Osteoblast (primary cell): ENCODE data around the gene USP32. TPM values are rescaled to one million over a fixed set of nuclear protein-coding genes. Genes with fewer than 3 reads are reported as not detected.
"Not testable (repeated sequence)": the region's sequence is repeated elsewhere in the genome, so short reads cannot be mapped to it uniquely, and the experiment has no call there.

Experiments
- DNase-seq: peaks from one replicate; pipeline ENCODE4 v3.0.0; 2011; ENCODE audit warnings: low spot score, mixed read lengths; ENCODE audit not compliant: insufficient read length; ENCODE audit errors: missing footprints
- H2AFZ ChIP-seq: 2 replicates; pipeline ENCODE4 v1.6.0; 2011; ENCODE audit warnings: mild to moderate bottlenecking, low read length
- H3K27ac ChIP-seq: 2 replicates; pipeline ENCODE4 v1.5.1; 2011; ENCODE audit warnings: mild to moderate bottlenecking, low read depth, low read length, moderate library complexity
- H3K27me3 ChIP-seq: 2 replicates; pipeline ENCODE4 v1.6.0; 2012; ENCODE audit warnings: mild to moderate bottlenecking, control low read depth, inconsistent platforms, low read length, moderate library complexity; ENCODE audit not compliant: insufficient read depth
- H3K36me3 ChIP-seq: 2 replicates; pipeline ENCODE4 v1.5.1; 2011; ENCODE audit warnings: mild to moderate bottlenecking, low read length, control low read depth, moderate library complexity; ENCODE audit not compliant: insufficient read depth
- H3K4me1 ChIP-seq: 2 replicates; pipeline ENCODE4 v1.5.1; 2011; ENCODE audit warnings: mild to moderate bottlenecking, low read length, control low read depth, moderate library complexity; ENCODE audit not compliant: insufficient read depth
- H3K4me2 ChIP-seq: 2 replicates; pipeline ENCODE4 v1.6.0; 2011; ENCODE audit warnings: mild to moderate bottlenecking, low read length; ENCODE audit not compliant: insufficient read depth
- H3K4me3 ChIP-seq: fragments of 200-600 bp; sonication (generic); 3 replicates; pipeline ENCODE4 v1.5.1; 2012; ENCODE audit warnings: mild to moderate bottlenecking, low read length, inconsistent platforms; ENCODE audit not compliant: insufficient read depth
- H3K79me2 ChIP-seq: 2 replicates; pipeline ENCODE4 v1.6.0; 2012; ENCODE audit warnings: mild to moderate bottlenecking, low read length, control low read depth, inconsistent platforms; ENCODE audit not compliant: insufficient read depth
- H3K9me3 ChIP-seq: 2 replicates; pipeline ENCODE4 v1.5.1; 2011; ENCODE audit warnings: low read depth, low read length, control low read depth
- H4K20me1 ChIP-seq: 2 replicates; pipeline ENCODE4 v1.6.0; 2012; ENCODE audit warnings: mild to moderate bottlenecking, low read length, control low read depth; ENCODE audit not compliant: insufficient read depth
- total RNA-seq: library from RNA; depleted of rRNA; stranded (reverse); fragments of >200 nt; gene quantifications from 2 replicates; pipeline ENCODE4 v1.2.3, GENCODE V29; 2012
- TF ChIP-seq, protein P1 (sequence below): IDR thresholded peaks from 2 replicates; pipeline ENCODE4 v1.5.1; 2011; ENCODE audit warnings: mild to moderate bottlenecking, low read depth, low read length, moderate library complexity; ENCODE audit errors: extremely low read depth

Gene USP32
- total RNA-seq, 1 donor = 99.5 TPM

DNA sequence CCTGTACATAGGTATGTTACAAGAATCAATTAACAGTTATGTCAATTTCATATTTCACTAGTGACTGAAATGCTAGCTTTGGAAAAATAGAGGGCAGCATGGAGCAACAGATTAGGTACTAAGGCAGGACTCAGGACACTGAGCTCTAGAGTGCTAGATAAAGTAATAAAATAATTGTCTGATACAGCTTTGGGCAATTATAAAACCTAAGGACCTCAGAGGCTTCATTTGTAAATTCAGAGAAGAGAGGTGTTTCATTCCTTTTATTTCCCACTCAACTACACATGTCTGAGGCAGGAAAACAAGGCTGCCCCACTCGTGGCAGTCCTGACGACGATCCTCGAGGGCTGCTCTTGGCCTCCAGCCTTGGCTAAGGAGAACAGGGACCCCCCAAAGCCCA, 160.7 kb downstream of the USP32 start:
- H3K4me1 ChIP-seq = peaks cover 7% of the 10 kb centered on the region
- peak; percentile 71 for DNase-seq
- H3K9me3 ChIP-seq = no peaks in the 10 kb centered on the region
- H3K79me2 ChIP-seq = no peaks in the 10 kb centered on the region
- H3K36me3 ChIP-seq = peaks cover 24% of the 10 kb centered on the region
- H3K27me3 ChIP-seq = no peaks in the 10 kb centered on the region
- H3K4me2 ChIP-seq = peak overlapping the region; percentile 55
- H3K4me3 ChIP-seq = no peak overlapping the region
- TF ChIP-seq, protein P1, sequence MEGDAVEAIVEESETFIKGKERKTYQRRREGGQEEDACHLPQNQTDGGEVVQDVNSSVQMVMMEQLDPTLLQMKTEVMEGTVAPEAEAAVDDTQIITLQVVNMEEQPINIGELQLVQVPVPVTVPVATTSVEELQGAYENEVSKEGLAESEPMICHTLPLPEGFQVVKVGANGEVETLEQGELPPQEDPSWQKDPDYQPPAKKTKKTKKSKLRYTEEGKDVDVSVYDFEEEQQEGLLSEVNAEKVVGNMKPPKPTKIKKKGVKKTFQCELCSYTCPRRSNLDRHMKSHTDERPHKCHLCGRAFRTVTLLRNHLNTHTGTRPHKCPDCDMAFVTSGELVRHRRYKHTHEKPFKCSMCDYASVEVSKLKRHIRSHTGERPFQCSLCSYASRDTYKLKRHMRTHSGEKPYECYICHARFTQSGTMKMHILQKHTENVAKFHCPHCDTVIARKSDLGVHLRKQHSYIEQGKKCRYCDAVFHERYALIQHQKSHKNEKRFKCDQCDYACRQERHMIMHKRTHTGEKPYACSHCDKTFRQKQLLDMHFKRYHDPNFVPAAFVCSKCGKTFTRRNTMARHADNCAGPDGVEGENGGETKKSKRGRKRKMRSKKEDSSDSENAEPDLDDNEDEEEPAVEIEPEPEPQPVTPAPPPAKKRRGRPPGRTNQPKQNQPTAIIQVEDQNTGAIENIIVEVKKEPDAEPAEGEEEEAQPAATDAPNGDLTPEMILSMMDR = peak; percentile 57
- no peak overlapping the region for H2AFZ ChIP-seq
- no peaks in the 10 kb centered on the region for H4K20me1 ChIP-seq
- peak overlapping the region; percentile 84 for H3K27ac ChIP-seq

DNA sequence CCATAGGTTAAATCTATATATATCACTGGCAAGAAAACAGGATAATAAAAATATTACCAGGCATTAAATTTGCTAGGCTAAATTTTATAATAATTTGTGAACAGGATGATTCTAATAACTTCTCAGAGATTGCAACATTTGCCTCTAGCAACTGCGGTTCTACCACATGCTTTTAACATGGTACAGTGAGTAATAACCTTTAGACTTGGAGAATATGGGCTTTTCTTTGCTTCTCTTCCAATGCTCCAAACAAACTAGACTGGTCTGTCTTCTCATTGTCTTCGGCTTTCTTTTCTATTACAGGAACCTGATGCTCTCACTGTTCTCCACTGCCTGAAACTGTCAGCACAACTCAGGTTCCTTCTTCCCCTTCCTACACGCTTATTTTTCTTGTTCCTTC, 161.6 kb downstream of the USP32 start:
- Histone ChIP-seq H3K4me1 (peaks cover 7% of the 10 kb centered on the region), H3K79me2 (no peaks in the 10 kb centered on the region), H4K20me1 (no peaks in the 10 kb centered on the region), H2AFZ (no peak overlapping the region), H3K27ac (no peak overlapping the region), H3K36me3 (peaks cover 20% of the 10 kb centered on the region), H3K4me3 (no peak overlapping the region), H3K9me3 (no peaks in the 10 kb centered on the region), H3K27me3 (no peaks in the 10 kb centered on the region), H3K4me2 (no peak overlapping the region)
- no peak for DNase-seq
- TF ChIP-seq, protein P1 = no peak

DNA sequence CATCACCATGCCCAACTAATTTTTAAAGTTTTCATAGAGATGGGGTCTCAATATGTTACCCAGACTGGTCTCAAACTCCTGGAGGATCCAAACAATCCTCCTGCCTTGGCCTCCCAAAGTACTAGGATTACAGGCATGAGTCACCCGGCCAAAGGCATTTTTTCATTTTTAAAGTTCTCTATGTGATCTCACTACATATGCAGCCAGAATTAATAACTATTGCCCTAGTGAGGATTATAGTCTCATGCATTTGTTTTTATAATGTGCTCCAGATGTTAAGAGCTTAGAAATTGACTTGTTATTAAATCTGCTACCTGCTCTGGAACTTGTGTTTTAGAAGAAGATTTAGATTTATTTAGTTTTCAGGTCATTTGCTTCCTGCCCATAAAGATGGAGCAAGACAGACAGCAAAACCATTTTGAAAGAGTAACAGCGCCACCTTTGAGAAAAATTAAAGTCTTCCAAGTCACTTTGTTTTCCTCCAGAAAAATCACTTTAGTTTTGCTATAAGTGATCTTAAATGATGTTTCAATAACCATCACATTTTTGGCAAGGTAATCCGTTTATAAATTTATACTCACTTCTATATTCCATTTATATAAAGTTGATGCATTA, 162.6 kb downstream of the USP32 start:
- Histone ChIP-seq H3K36me3 (peaks cover 24% of the 10 kb centered on the region), H3K9me3 (no peaks in the 10 kb centered on the region), H2AFZ (no peak overlapping the region), H4K20me1 (no peaks in the 10 kb centered on the region), H3K27me3 (no peaks in the 10 kb centered on the region), H3K4me3 (no peak overlapping the region), H3K4me2 (no peak overlapping the region), H3K27ac (no peak overlapping the region), H3K4me1 (peaks cover 7% of the 10 kb centered on the region), H3K79me2 (no peaks in the 10 kb centered on the region)
- TF ChIP-seq, protein P1 = no peak
- DNase-seq = peak; percentile 38

DNA sequence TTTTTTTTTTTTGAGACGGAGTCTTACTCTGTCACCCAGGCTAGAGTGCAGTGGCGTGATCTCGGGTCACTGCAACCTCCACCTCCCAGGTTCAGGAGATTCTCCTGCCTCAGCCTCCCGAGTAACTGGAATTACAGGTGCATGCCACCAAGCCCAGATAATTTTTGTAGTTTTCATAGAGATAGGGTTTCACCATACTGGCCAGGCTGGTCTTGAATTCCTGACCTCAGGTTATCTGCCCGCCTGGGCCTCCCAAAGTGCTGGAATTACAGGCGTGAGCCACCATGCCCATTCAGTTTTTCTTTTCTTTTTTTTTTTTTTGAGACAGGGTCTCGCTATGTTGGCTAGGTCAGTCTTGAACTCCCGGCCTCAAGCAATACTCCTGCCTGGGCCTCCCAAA, 164.7 kb downstream of the USP32 start:
- not testable (repeated sequence) for H2AFZ ChIP-seq, H3K79me2 ChIP-seq, H3K4me1 ChIP-seq, H3K27me3 ChIP-seq, DNase-seq, H3K9me3 ChIP-seq, H3K4me3 ChIP-seq, H4K20me1 ChIP-seq, H3K27ac ChIP-seq, H3K4me2 ChIP-seq
- H3K36me3 ChIP-seq = peaks cover 28% of the 10 kb centered on the region
